Endothelial cell of umbilical vein (primary cell): ENCODE measurements around the gene LRSAM1. TPM values are rescaled to one million over a fixed set of nuclear protein-coding genes. Genes with fewer than 3 reads are reported as not detected.

ENCODE experiments used
- BruUV-seq: library from RNA; stranded (reverse); fragments of 400-500 nt; replicated peaks from 2 replicates; lab custom pipeline; 2021; lab: Mats Ljungman, UMichigan
- CTCF ChIA-PET: fragments of 300-600, 350-600 bp; sonication (Branson Sonifier 250); formaldehyde crosslinking; loops from one replicate; lab custom pipeline; 2021; ENCODE audit warnings: antibody characterized with exemption, inconsistent platforms; lab: Charles Lee
- POLR2A ChIA-PET: fragments of 300-600, 350-600 bp; sonication (Branson Sonifier 250); formaldehyde crosslinking; loops from one replicate; lab custom pipeline; 2021; ENCODE audit warnings: antibody characterized with exemption, inconsistent platforms; lab: Charles Lee
- DNase-seq: peaks from one replicate; pipeline ENCODE4 v3.0.0-alpha.2; 2011; ENCODE audit warnings: low read depth, low spot score
- FAIRE-seq: peaks from 2 replicates; lab custom pipeline; 2011; peaks lifted over from hg19 to GRCh38; lab: Jason Lieb, UNC
- H2AFZ ChIP-seq: 2 replicates; pipeline ENCODE4 v1.6.0; 2012; ENCODE audit warnings: low read depth, low read length, control low read depth, inconsistent platforms
- H3K27ac ChIP-seq: 2 replicates; pipeline ENCODE4 v1.5.1; 2011; ENCODE audit warnings: low read depth, mild to moderate bottlenecking, control low read depth, low read length, moderate library complexity; ENCODE audit not compliant: insufficient read depth
- H3K27me3 ChIP-seq, 2 experiments: 2 replicates each; pipeline versions ENCODE4 v1.6.0 to v1.6.1; 2011; ENCODE audit warnings: low read length in 2 of 2, mixed read lengths in 1 of 2; ENCODE audit not compliant: control insufficient read depth in 2 of 2, insufficient read depth in 2 of 2
- H3K36me3 ChIP-seq, 2 experiments: 2 replicates in 1 of 2; 3 replicates in 1 of 2; pipeline ENCODE4 v1.5.1; 2011; ENCODE audit warnings: low read length in 2 of 2, mild to moderate bottlenecking in 1 of 2, moderate library complexity in 1 of 2; ENCODE audit not compliant: control insufficient read depth in 2 of 2, insufficient read depth in 2 of 2; ENCODE audit errors: extremely low read depth in 1 of 2
- H3K4me1 ChIP-seq: 3 replicates; pipeline ENCODE4 v1.5.1; 2011; ENCODE audit warnings: mild to moderate bottlenecking, low read length; ENCODE audit not compliant: control insufficient read depth, insufficient read depth; ENCODE audit errors: extremely low read depth
- H3K4me2 ChIP-seq: 2 replicates; pipeline ENCODE4 v1.6.1; 2011; ENCODE audit warnings: low read length, control low read depth, mixed read lengths; ENCODE audit not compliant: insufficient read depth
- H3K4me3 ChIP-seq, 3 experiments: fragments of 200-600 bp in 1 of 3; sonication (generic), shearing (Covaris generic) in 1 of 3; replicated peaks in 1 of 3; 2 replicates each; pipeline ENCODE4 v1.5.1; 2011 to 2016; ENCODE audit warnings: control low read depth in 3 of 3, low read length in 3 of 3, mild to moderate bottlenecking in 2 of 3, inconsistent platforms in 1 of 3, low read depth in 1 of 3, moderate library complexity in 1 of 3; ENCODE audit not compliant: insufficient read depth in 1 of 3
- H3K79me2 ChIP-seq: 2 replicates; pipeline ENCODE4 v1.6.0; 2012; ENCODE audit warnings: low read length, inconsistent platforms; ENCODE audit not compliant: control insufficient read depth, insufficient read depth
- H3K9ac ChIP-seq: replicated peaks from 2 replicates; pipeline ENCODE3; 2011; ENCODE audit warnings: low read length, control low read depth; ENCODE audit not compliant: insufficient read depth; ENCODE audit errors: extremely low read depth
- H3K9me1 ChIP-seq: replicated peaks from 3 replicates; pipeline ENCODE4 v1.6.0; 2011; ENCODE audit warnings: mild to moderate bottlenecking, low read length; ENCODE audit not compliant: control insufficient read depth, insufficient read depth; ENCODE audit errors: extremely low read depth
- H3K9me3 ChIP-seq: replicated peaks from 2 replicates; pipeline ENCODE4 v1.5.1; 2012; ENCODE audit warnings: low read length, inconsistent platforms; ENCODE audit not compliant: control insufficient read depth, insufficient read depth
- H4K20me1 ChIP-seq: replicated peaks from 2 replicates; pipeline ENCODE3; 2011; ENCODE audit warnings: mild to moderate bottlenecking, low read length; ENCODE audit not compliant: control insufficient read depth, insufficient read depth; ENCODE audit errors: extremely low read depth
- EZH2 ChIP-seq: IDR thresholded peaks from 2 replicates; pipeline ENCODE4 v1.6.1; 2012; ENCODE audit warnings: borderline replicate concordance, low read depth, mild to moderate bottlenecking, moderate library complexity, low read length, inconsistent platforms; ENCODE audit not compliant: severe bottlenecking
- FOS ChIP-seq: IDR thresholded peaks from 2 replicates; pipeline ENCODE4 v1.6.1; 2011; ENCODE audit warnings: mild to moderate bottlenecking, low read length, moderate library complexity, borderline replicate concordance; ENCODE audit not compliant: insufficient read depth
- GATA2 ChIP-seq: IDR thresholded peaks from 2 replicates; pipeline ENCODE4 v1.7.0; 2011; ENCODE audit warnings: low read depth, mild to moderate bottlenecking, moderate library complexity, mixed read lengths, low read length; ENCODE audit not compliant: insufficient read length, insufficient read depth
- JUN ChIP-seq: IDR thresholded peaks from 2 replicates; pipeline ENCODE4 v1.6.1; 2011; ENCODE audit warnings: borderline replicate concordance, low read depth; ENCODE audit not compliant: insufficient read length, insufficient read depth
- POLR2A ChIP-seq: IDR thresholded peaks from 2 replicates; pipeline ENCODE4 v1.6.1; 2012; ENCODE audit warnings: low read depth, mild to moderate bottlenecking, control low read depth, low read length
- POLR2AphosphoS5 ChIP-seq: IDR thresholded peaks from 2 replicates; pipeline ENCODE4 v1.6.1; 2012; ENCODE audit warnings: low read depth, mild to moderate bottlenecking, control low read depth, low read length, moderate library complexity; ENCODE audit not compliant: insufficient read depth
- dilution Hi-C: fragments of 300-500 bp; cut with MboI; formaldehyde crosslinking; loops from one replicate; pipeline ENCODE4 v1.15.0; 2019; ENCODE audit warnings: low sequenced_read_pairs; ENCODE audit not compliant: extremely low pct_ligation_motif_present
- intact Hi-C: fragments of 100-400 bp; cut with micrococcal nuclease; formaldehyde crosslinking; loops from one replicate; pipeline ENCODE4 v1.10.0; 2022
- polyA plus RNA-seq, 4 experiments: library from polyadenylated mRNA; depleted of rRNA in 3 of 4; stranded (reverse) in 3 of 4; unstranded in 1 of 4; fragments of >200 nt; gene quantifications; 2 replicates each; pipeline versions ENCODE4 v1.2.1 to v1.2.3, GENCODE V29; 2011 to 2012; ENCODE audit warnings: missing spikeins in 1 of 4
- total RNA-seq: library from RNA; stranded (reverse); gene quantifications from 2 replicates; pipeline ENCODE4 v1.2.3, GENCODE V29; 2021
- TF ChIP-seq, protein P1 (sequence below): IDR thresholded peaks from 2 replicates; pipeline ENCODE4 v1.6.1; 2011; ENCODE audit not compliant: insufficient read depth, insufficient read length
- TF ChIP-seq, protein P2 (sequence below), 2 donors: IDR thresholded peaks; 1 replicate in 1 of 2; 2 replicates in 1 of 2; pipeline ENCODE4 v1.5.1; 2011; ENCODE audit warnings: low read length in 2 of 2, mild to moderate bottlenecking in 2 of 2, moderate library complexity in 2 of 2, control low read depth in 1 of 2, inconsistent platforms in 1 of 2, low read depth in 1 of 2; ENCODE audit not compliant: insufficient read depth in 1 of 2; ENCODE audit errors: extremely low read depth in 1 of 2

The LRSAM1 gene
- total and polyA plus RNA-seq, 2 donors (not counting 3 experiments of a cell fraction or from before 2014, with no cell fraction given): 10.8 to 18.9 TPM

DNA sequence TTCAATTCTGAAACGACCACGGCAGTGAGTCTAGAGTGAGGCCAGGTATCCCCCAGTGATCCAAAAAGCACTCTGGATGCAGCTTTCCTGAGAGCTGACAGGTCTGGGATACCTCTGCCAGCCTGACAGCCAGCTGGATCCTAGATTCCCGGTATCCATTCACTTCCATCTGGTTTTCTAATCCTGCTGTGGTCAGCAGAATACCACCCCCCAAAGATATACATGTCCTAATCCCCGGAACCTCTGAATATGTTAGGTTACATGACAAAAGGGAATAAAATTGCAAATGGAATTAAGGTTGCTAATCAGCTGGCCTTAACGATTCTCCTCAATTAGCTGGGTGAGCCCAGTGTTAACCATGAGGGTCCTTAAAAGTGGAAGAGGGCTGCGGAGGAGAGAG lies 28.5 kb upstream of the LRSAM1 start:
- Histone ChIP-seq H3K36me3 (no peaks in the 10 kb centered on the region), H3K9me3 (no peaks in the 10 kb centered on the region), H3K79me2 (peaks cover 36% of the 10 kb centered on the region), H3K9me1 (no peaks in the 10 kb centered on the region), H3K9ac (peak overlapping the region; percentile 92), H3K4me1 (peaks cover 25% of the 10 kb centered on the region), H2AFZ (no peak overlapping the region), H4K20me1 (no peaks in the 10 kb centered on the region), H3K4me2 (peak overlapping the region; percentile 97), H3K27me3 (no peaks in the 10 kb centered on the region), H3K27ac (no peak overlapping the region), H3K4me3 (peak overlapping the region in 1 of 3 experiments; percentile 90)
- FAIRE-seq (no peak), DNase-seq (no peak)
- no TSS peak for BruUV-seq
- intact Hi-C loops (no loop called here), dilution Hi-C loops (no loop called here)
- TF ChIP-seq, protein P1, sequence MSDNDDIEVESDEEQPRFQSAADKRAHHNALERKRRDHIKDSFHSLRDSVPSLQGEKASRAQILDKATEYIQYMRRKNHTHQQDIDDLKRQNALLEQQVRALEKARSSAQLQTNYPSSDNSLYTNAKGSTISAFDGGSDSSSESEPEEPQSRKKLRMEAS: no peak
- TF ChIP-seq POLR2AphosphoS5 (no peak), GATA2 (no peak), POLR2A (no peak), EZH2 (no peak), JUN (no peak), FOS (no peak)
- TF ChIP-seq, protein P2, sequence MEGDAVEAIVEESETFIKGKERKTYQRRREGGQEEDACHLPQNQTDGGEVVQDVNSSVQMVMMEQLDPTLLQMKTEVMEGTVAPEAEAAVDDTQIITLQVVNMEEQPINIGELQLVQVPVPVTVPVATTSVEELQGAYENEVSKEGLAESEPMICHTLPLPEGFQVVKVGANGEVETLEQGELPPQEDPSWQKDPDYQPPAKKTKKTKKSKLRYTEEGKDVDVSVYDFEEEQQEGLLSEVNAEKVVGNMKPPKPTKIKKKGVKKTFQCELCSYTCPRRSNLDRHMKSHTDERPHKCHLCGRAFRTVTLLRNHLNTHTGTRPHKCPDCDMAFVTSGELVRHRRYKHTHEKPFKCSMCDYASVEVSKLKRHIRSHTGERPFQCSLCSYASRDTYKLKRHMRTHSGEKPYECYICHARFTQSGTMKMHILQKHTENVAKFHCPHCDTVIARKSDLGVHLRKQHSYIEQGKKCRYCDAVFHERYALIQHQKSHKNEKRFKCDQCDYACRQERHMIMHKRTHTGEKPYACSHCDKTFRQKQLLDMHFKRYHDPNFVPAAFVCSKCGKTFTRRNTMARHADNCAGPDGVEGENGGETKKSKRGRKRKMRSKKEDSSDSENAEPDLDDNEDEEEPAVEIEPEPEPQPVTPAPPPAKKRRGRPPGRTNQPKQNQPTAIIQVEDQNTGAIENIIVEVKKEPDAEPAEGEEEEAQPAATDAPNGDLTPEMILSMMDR (IDR thresholded peaks at IDR 0.05; ENCODE audit: extremely low read depth in 1 of 2, insufficient read depth in 1 of 2, low read depth in 1 of 2, low read length in 2 of 2): no peak
- POLR2A ChIA-PET: no interaction called here
- CTCF ChIA-PET: interaction anchor here (1.4 to 1.9 kb wide), 2 partner anchors 7 to 199 kb away, joined by 4 to 6 read pairs; no protein-coding TSS in a partner anchor
